Gastrocnemius medialis (tissue), 4 donors: Measurements from ENCODE around the gene ACAA2.
A peak's percentile ranks its signal among the peaks of the same experiment; 100 is the strongest.

Experiments used
- POLR2A ChIP-seq, 2 donors: fragments of 450-650 bp; IDR thresholded peaks; one replicate each; pipeline ENCODE4 v1.6.1; 2017; ENCODE audit warnings: antibody characterized with exemption in 2 of 2, mild to moderate bottlenecking in 2 of 2, moderate library complexity in 2 of 2
- TF ChIP-seq, protein P1 (sequence below), 5 experiments: fragments of 450-650 bp in 3 of 5; fragments of 200-600 bp in 2 of 5; sonication (generic) in 2 of 5; IDR thresholded peaks in 4 of 5; conservative IDR thresholded peaks in 1 of 5; 1 replicate in 4 of 5; 2 replicates in 1 of 5; pipeline ENCODE4 v1.5.1; 2016 to 2019; ENCODE audit warnings: antibody characterized with exemption in 5 of 5, mild to moderate bottlenecking in 3 of 5, moderate library complexity in 3 of 5

DNA sequence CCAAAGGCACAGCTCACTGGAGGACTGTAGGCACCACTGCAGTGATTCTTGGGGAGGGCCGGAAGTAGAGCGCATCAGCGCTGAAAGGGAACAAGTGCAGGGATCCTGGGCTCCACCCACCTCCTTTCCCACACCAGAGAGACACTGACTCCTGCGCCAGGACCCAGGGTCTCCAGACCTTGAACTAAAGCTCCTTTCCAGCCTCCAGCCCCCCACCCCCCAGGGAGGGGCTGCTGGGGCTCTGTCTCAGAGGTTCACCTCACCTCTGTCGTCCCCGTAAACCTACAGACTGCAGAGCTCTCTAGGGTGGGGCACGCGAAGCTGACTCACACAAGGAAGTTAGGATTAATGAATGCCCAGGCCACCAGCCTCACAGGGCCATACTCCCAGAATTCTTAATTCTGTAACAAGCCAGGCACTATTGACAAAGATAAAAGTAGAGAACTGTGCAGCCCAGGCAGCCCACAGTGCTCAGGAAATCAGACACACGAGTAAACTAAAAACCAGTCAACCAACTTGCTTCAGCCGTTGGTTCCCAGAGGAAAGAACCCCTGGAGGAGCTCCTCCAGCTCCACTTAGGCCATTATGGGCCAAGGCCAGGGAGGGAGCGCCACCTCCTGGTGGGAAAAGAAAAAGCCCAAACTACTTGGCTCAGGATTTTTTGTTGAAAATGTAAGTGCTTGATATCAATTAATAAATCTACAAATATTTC lies 45.1 kb upstream of the ACAA2 start:
- TF ChIP-seq POLR2A (IDR thresholded peaks at IDR 0.05), result no peak
- TF ChIP-seq, protein P1, sequence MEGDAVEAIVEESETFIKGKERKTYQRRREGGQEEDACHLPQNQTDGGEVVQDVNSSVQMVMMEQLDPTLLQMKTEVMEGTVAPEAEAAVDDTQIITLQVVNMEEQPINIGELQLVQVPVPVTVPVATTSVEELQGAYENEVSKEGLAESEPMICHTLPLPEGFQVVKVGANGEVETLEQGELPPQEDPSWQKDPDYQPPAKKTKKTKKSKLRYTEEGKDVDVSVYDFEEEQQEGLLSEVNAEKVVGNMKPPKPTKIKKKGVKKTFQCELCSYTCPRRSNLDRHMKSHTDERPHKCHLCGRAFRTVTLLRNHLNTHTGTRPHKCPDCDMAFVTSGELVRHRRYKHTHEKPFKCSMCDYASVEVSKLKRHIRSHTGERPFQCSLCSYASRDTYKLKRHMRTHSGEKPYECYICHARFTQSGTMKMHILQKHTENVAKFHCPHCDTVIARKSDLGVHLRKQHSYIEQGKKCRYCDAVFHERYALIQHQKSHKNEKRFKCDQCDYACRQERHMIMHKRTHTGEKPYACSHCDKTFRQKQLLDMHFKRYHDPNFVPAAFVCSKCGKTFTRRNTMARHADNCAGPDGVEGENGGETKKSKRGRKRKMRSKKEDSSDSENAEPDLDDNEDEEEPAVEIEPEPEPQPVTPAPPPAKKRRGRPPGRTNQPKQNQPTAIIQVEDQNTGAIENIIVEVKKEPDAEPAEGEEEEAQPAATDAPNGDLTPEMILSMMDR (IDR thresholded peaks at IDR 0.05 in 4 of 5, conservative IDR thresholded peaks at IDR 0.05 in 1 of 5), result peak; percentile 74 to 86 (median 83)
